Left ventricle myocardium inferior (tissue), 1 donor: ENCODE data around the gene SPAG6. TPM values are rescaled to one million over a fixed set of nuclear protein-coding genes. Genes with fewer than 3 reads are reported as not detected.
A peak's percentile ranks its signal among the peaks of the same experiment; 100 is the strongest.
"Not testable (repeated sequence)": the region's sequence is repeated elsewhere in the genome, so short reads cannot be mapped to it uniquely, and the experiment has no call there.

Experiments used
- DNase-seq: peaks from one replicate; pipeline ENCODE4 v3.0.0-alpha.2; 2020
- H3K27ac ChIP-seq: fragments of 200-600 bp; replicated peaks from 2 replicates; pipeline ENCODE4 v1.8.0; 2021
- H3K27me3 ChIP-seq: fragments of 200-600 bp; 2 replicates; pipeline ENCODE4 v1.8.0; 2021; ENCODE audit warnings: low read depth
- H3K36me3 ChIP-seq: fragments of 200-600 bp; 2 replicates; pipeline ENCODE4 v1.8.0; 2021
- H3K4me1 ChIP-seq: fragments of 200-600 bp; 2 replicates; pipeline ENCODE4 v1.8.0; 2021
- H3K4me3 ChIP-seq: fragments of 200-600 bp; 2 replicates; pipeline ENCODE4 v1.8.0; 2021; ENCODE audit warnings: mild to moderate bottlenecking, moderate library complexity
- H3K9me3 ChIP-seq: fragments of 200-600 bp; replicated peaks from 2 replicates; pipeline ENCODE4 v1.8.0; 2021
- intact Hi-C: fragments of 100-400 bp; cut with micrococcal nuclease; formaldehyde crosslinking; loops from one replicate; pipeline ENCODE4 v1.11.0; 2022
- total RNA-seq: library from RNA; stranded (reverse); fragmentation: NEBNext Ultra II Directional; extraction: Animal tissue kit (Norgen Biotek cat#: 25700); gene quantifications from one replicate; pipeline ENCODE4 v1.2.1, GENCODE V29; 2021
- TF ChIP-seq, protein P1 (sequence below): fragments of 200-600 bp; IDR thresholded peaks from 2 replicates; pipeline ENCODE4 v1.8.0; 2021; ENCODE audit warnings: antibody characterized with exemption, mild to moderate bottlenecking, borderline replicate concordance
- donor health status: DM: no; HTN: yes; CAD: no; lungs with severe emphysema.

SPAG6 gene
- total RNA-seq, 1 donor from 2014 or later: not detected

DNA sequence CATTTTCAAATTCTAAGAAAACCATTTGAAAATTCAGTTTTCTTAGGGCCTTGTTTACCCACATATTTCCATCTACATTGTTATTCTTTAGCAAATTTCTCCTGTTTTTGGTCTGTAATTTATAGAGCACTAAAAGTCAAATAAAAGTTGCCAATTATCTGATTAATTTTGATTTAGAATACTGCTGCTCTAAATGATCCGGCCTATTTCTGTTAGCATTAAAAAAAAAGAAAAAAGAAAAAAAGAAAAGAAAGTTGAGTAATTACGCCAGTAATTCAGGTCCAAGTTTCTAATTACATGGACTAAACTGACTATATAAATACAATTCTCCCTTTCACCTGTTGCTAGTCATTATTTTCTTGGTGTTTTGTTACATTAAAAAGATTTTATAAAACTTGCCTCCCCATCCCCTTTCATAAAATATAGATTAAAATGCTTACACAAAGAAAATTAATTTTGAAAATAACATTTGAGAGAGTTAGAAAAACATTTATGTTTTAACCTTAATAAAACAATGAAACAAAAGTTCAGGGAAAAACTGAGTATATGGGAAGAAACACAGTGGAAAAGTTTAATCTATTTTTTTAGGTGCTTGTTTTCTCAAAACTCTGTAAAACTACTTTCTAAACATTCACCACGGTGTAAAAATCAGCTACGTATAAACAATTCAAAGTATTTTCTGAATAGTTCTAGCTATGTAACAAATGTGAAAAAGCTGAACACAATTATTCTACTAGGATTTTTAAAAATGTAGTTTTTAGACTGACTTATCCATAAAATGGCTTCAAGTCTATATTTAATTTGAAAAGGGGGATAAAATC, 35.9 kb upstream of the SPAG6 start:
- intact Hi-C loops: no loop called here
- no peaks in the 10 kb centered on the region for H3K27me3 ChIP-seq
- TF ChIP-seq, protein P1, sequence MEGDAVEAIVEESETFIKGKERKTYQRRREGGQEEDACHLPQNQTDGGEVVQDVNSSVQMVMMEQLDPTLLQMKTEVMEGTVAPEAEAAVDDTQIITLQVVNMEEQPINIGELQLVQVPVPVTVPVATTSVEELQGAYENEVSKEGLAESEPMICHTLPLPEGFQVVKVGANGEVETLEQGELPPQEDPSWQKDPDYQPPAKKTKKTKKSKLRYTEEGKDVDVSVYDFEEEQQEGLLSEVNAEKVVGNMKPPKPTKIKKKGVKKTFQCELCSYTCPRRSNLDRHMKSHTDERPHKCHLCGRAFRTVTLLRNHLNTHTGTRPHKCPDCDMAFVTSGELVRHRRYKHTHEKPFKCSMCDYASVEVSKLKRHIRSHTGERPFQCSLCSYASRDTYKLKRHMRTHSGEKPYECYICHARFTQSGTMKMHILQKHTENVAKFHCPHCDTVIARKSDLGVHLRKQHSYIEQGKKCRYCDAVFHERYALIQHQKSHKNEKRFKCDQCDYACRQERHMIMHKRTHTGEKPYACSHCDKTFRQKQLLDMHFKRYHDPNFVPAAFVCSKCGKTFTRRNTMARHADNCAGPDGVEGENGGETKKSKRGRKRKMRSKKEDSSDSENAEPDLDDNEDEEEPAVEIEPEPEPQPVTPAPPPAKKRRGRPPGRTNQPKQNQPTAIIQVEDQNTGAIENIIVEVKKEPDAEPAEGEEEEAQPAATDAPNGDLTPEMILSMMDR: no peak

DNA sequence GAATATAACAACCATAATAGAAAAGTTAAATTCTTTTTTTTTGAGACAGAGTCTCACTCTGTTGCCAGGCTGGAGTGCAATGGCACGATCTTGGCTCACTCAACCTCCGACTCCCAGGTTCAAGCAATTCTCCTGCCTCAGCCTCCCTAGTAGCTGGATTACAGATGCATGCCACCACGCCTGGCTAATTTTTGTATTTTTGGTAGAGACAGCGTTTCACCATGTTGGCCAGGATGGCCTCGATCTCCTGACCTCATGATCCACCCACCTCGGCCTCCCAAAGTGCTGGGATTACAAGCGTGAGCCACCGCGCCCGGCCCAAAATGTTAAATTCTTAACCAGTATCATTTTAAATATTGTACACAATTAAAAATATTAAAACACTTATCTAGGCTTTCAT, 35.3 kb upstream of the SPAG6 start:
- not testable (repeated sequence) for H3K36me3 ChIP-seq, H3K27ac ChIP-seq, DNase-seq, H3K4me1 ChIP-seq, H3K27me3 ChIP-seq, H3K9me3 ChIP-seq, H3K4me3 ChIP-seq
- intact Hi-C loops: loop anchor here (10.0 kb wide), 1 partner anchor 305 kb away; the partner anchor contains the start of gene DNAJC1

More for the DNA sequence above, 35.9 kb upstream of the SPAG6 start:
- Histone ChIP-seq H3K4me1 (no peaks in the 10 kb centered on the region), H3K9me3 (peaks cover 1% of the 10 kb centered on the region), H3K36me3 (no peaks in the 10 kb centered on the region), H3K4me3 (no peak overlapping the region), H3K27ac (no peak overlapping the region)
- DNase-seq: no peak

DNA sequence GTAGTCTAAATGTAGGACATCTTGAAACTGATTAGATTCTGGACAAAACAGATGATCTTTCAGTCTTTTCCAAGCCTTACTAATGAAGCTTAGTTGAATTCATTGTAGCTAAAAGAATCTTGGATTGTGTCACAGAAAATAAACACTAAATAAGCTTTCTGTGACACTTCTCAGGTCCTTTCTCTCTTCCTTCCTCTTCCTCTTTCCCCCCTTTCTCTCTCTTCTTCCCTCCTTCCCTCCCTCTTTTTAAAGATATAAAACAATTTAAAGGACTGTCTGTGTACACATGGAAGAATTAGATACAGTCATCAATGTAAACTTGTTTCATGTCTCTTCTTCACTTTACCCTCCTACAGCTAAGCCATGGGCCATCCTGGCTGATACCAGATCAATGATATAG, 34.4 kb upstream of the SPAG6 start:
- no peaks in the 10 kb centered on the region for H3K9me3 ChIP-seq
- intact Hi-C loops: loop anchor here (10.0 kb wide), 1 partner anchor 306 kb away; the partner anchor contains the start of gene DNAJC1
- TF ChIP-seq, protein P1: no peak
- H3K4me1 ChIP-seq: peaks cover 13% of the 10 kb centered on the region
- no peak overlapping the region for H3K4me3 ChIP-seq
- H3K27ac ChIP-seq: no peak overlapping the region
- no peaks in the 10 kb centered on the region for H3K36me3 ChIP-seq
- H3K27me3 ChIP-seq: no peaks in the 10 kb centered on the region
- DNase-seq: no peak

DNA sequence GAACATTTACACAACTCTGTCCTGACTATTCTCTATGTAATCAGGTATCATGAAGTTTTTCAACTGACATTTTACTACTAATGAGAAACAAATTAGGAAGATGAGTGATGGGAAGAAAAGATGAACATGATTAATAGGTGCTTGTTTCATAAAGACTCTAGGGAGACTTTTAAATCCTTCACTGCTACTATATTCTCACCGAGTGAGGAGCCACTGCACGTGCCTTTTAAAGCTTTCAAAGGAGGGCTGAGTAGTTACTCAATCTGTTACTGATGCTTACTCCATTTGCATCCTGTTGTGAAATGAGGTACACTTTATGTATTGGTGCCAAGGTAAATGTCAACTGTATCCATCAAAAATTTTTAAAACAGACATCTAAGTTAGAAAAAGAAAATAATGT, 30.4 kb upstream of the SPAG6 start:
- H3K27me3 ChIP-seq: no peaks in the 10 kb centered on the region
- TF ChIP-seq, protein P1: no peak
- H3K36me3 ChIP-seq: no peaks in the 10 kb centered on the region
- no peak for DNase-seq
- intact Hi-C loops: loop anchor here (10.0 kb wide), 1 partner anchor 310 kb away; the partner anchor contains the start of gene DNAJC1
- H3K27ac ChIP-seq: peak overlapping the region; percentile 97
- H3K9me3 ChIP-seq: no peaks in the 10 kb centered on the region
- peaks cover 47% of the 10 kb centered on the region for H3K4me1 ChIP-seq
- peak overlapping the region; percentile 85 for H3K4me3 ChIP-seq

DNA sequence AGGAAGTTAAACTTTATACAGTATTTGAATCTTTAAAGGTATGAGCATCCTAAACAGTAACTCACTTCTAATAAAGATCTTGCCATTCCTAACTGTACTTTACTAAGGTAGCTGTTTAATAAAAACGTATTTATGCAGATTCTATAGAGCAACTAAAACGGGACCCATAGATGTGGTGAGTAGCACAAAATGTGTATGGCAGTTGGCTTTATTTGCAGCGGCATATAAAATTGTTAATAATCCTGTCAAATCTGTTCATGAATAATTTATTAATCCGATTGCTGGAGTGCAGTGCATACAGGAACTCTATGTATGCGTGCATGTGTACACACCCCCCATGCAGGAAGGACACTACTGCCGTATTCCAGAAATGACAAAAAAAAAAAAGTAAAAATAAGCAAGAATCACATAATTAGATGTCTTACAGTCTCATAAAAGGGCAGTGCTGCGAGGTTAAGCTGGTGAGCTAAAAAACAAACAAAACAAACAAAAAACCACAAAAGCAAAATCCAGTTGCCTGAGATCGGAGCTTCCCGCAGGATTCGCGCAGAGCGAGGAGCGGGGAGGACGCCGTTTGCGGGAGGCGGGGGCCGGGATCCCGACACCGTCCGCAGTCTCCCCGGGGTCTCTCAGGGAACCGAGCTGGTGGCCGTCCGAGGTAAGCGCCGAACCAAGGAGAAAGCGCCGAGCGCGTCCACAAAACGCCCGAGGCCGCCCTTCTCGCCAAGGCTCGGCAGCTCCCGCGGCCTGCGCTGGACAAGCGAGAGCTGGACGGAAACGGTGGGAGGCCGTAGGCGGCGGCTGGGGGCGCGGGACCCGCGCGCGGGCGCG, 29.6 kb upstream of the SPAG6 start:
- Histone ChIP-seq H3K9me3 (no peaks in the 10 kb centered on the region), H3K27ac (peak overlapping the region; percentile 97), H3K27me3 (no peaks in the 10 kb centered on the region), H3K4me3 (peak overlapping the region; percentile 85), H3K4me1 (peaks cover 51% of the 10 kb centered on the region), H3K36me3 (no peaks in the 10 kb centered on the region)
- DNase-seq: no peak
- TF ChIP-seq, protein P1: no peak
- intact Hi-C loops: loop anchor here (10.0 kb wide), 1 partner anchor 311 kb away; the partner anchor contains the start of gene DNAJC1
